ENCODE measurements around the gene CLEC2L. TPM values are rescaled to one million over a fixed set of nuclear protein-coding genes. Genes with fewer than 3 reads are reported as not detected.

The CLEC2L gene
- total RNA-seq, 1 donor from 2014 or later, result 0.15 TPM

GRCh38 chr7:139502226-139502625 lies 21.3 kb upstream of the CLEC2L start:
- TF ChIP-seq EZH2phosphoT487 (IDR thresholded peaks at IDR 0.05), result no peak
- TF ChIP-seq EZH2 (IDR thresholded peaks at IDR 0.05), result no peak
- TF ChIP-seq CTCF (IDR thresholded peaks at IDR 0.05), result no peak
- Histone ChIP-seq H3K4me2 (no peak overlapping the region), H3K4me1 (peaks cover 8% of the 10 kb centered on the region), H3K27me3 (peaks cover 26% of the 10 kb centered on the region), H4K20me1 (ENCODE audit: low read depth) (no peaks in the 10 kb centered on the region), H3K36me3 (no peaks in the 10 kb centered on the region), H3K4me3 (no peak overlapping the region), H2AFZ (replicated peaks) (no peak overlapping the region), H3K79me2 (ENCODE audit: low read depth) (no peaks in the 10 kb centered on the region), H3K9me3 (ENCODE audit: low read depth) (no peaks in the 10 kb centered on the region), H3K27ac (no peak overlapping the region), H3F3A (ENCODE audit: low read depth) (peaks cover 9% of the 10 kb centered on the region), H3K9ac (no peak overlapping the region)
- Mint-ChIP-seq H3K4me3 (no peak overlapping the region), H3K4me1 (peaks cover 10% of the 10 kb centered on the region), H3K27ac (no peak overlapping the region), H3K27me3 (ENCODE audit: insufficient read depth, low read depth) (peaks cover 23% of the 10 kb centered on the region), H3K9me3 (no peaks in the 10 kb centered on the region), H3K36me3 (no peaks in the 10 kb centered on the region)
- no peak for DNase-seq (ENCODE audit: low spot score)

- no peak overlapping the region for H3K4me3 Mint-ChIP-seq
- H4K20me1 ChIP-seq (ENCODE audit: low read depth), result no peaks in the 10 kb centered on the region
- peaks cover 2% of the 10 kb centered on the region for H3K27me3 ChIP-seq
- H3K9me3 ChIP-seq (ENCODE audit: low read depth), result no peaks in the 10 kb centered on the region
- peak; percentile 73 for DNase-seq (ENCODE audit: low spot score)
- no peaks in the 10 kb centered on the region for H3K36me3 Mint-ChIP-seq
- peaks cover 8% of the 10 kb centered on the region for H3K27me3 Mint-ChIP-seq (ENCODE audit: insufficient read depth, low read depth)
- H3K9ac ChIP-seq, result no peak overlapping the region
- no peaks in the 10 kb centered on the region for H3K9me3 Mint-ChIP-seq
- H2AFZ ChIP-seq (replicated peaks), result no peak overlapping the region
- H3K27ac Mint-ChIP-seq, result no peak overlapping the region
- H3K79me2 ChIP-seq (ENCODE audit: low read depth), result no peaks in the 10 kb centered on the region
- H3K4me1 ChIP-seq, result peaks cover 8% of the 10 kb centered on the region
- H3K4me1 Mint-ChIP-seq, result peaks cover 22% of the 10 kb centered on the region
- H3K36me3 ChIP-seq, result no peaks in the 10 kb centered on the region
- no peak overlapping the region for H3K27ac ChIP-seq
- no peak overlapping the region for H3K4me3 ChIP-seq
- TF ChIP-seq CTCF (IDR thresholded peaks at IDR 0.05) (peak; percentile 69), EZH2 (IDR thresholded peaks at IDR 0.05) (no peak), EZH2phosphoT487 (IDR thresholded peaks at IDR 0.05) (no peak)
- H3K4me2 ChIP-seq, result no peak overlapping the region
- H3F3A ChIP-seq (ENCODE audit: low read depth), result peaks cover 9% of the 10 kb centered on the region
Measured at GRCh38 chr7:139505563-139505962, 17.9 kb upstream of the CLEC2L start.

- H4K20me1 ChIP-seq (ENCODE audit: low read depth), result no peaks in the 10 kb centered on the region
- H3K27ac Mint-ChIP-seq, result no peak overlapping the region
- H3K79me2 ChIP-seq (ENCODE audit: low read depth), result no peaks in the 10 kb centered on the region
- H3K36me3 ChIP-seq, result no peaks in the 10 kb centered on the region
- no peaks in the 10 kb centered on the region for H3K9me3 ChIP-seq (ENCODE audit: low read depth)
- TF ChIP-seq EZH2phosphoT487 (IDR thresholded peaks at IDR 0.05) (no peak), EZH2 (IDR thresholded peaks at IDR 0.05) (no peak), CTCF (IDR thresholded peaks at IDR 0.05) (no peak)
- no peaks in the 10 kb centered on the region for H3K27me3 ChIP-seq
- H3K4me3 ChIP-seq, result no peak overlapping the region
- no peaks in the 10 kb centered on the region for H3F3A ChIP-seq (ENCODE audit: low read depth)
- H3K9ac ChIP-seq, result no peak overlapping the region
- no peak overlapping the region for H3K4me2 ChIP-seq
- H3K27ac ChIP-seq, result no peak overlapping the region
- no peak for DNase-seq (ENCODE audit: low spot score)
- no peaks in the 10 kb centered on the region for H3K9me3 Mint-ChIP-seq
- H3K4me3 Mint-ChIP-seq, result no peak overlapping the region
- peaks cover 14% of the 10 kb centered on the region for H3K27me3 Mint-ChIP-seq (ENCODE audit: insufficient read depth, low read depth)
- peaks cover 29% of the 10 kb centered on the region for H3K4me1 Mint-ChIP-seq
- H3K36me3 Mint-ChIP-seq, result no peaks in the 10 kb centered on the region
- H2AFZ ChIP-seq (replicated peaks), result no peak overlapping the region
- peaks cover 4% of the 10 kb centered on the region for H3K4me1 ChIP-seq
Measured at GRCh38 chr7:139509535-139509934, 13.9 kb upstream of the CLEC2L start.
